Measurements from ENCODE around the gene ERCC6L2.

Gene ERCC6L2

GRCh38 chr9:95870352-95870751 lies 5.1 kb upstream of the ERCC6L2 start:
- DNase-seq (ENCODE audit: low read depth), result no peak

DNA sequence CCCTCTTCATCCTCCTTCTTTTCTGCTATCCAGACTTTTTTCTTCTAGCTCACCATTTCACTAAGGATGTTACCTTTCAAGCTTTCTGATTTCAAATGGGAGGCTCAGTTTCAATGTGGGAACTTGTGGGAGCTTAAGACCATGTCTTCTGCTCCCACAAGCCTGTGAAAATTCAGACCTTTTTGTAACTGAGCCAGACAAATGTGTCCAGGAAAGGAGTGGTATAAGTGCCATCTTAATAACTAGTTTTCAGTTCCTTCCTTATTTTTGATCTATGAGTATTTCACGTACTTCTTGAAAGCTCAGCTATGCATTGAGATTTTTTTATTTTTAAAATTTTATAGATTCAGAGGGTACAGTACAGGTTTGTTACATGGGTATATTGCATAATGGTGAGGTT lies 4.6 kb upstream of the ERCC6L2 start:
- DNase-seq (ENCODE audit: low read depth), result no peak

DNA sequence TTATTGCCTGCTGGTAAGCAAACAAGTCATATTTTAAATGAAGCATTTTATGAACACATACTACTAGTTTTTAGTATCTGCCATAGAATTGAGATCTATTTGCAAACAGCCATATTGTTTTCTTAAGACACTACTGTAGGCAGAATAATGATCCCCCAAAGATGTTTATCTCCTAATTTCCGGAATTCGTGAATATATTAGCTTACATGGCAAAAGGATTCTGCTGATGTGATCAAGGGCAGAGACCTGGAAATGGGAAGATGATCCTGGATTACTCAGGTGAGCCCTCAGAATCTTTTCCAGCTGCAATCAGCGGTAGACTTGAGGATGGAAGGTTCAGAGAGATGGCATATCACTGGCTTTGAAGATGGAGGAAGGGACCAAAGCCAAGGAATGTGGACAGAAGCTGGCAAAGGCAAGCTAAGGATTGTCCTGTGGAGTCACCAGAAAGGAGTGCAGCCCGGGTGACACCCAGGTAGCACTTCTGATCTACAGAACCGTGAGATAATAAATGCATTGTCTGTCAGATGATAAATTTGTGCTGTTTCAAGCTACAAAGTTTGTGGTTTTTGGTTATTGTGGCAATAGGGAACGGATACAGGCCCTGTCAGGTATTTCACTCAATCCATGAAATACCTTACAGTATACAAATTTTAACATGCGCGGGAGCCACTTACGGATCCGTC lies 1.0 kb upstream of the ERCC6L2 start:
- DNase-seq (ENCODE audit: low read depth), result no peak

DNA sequence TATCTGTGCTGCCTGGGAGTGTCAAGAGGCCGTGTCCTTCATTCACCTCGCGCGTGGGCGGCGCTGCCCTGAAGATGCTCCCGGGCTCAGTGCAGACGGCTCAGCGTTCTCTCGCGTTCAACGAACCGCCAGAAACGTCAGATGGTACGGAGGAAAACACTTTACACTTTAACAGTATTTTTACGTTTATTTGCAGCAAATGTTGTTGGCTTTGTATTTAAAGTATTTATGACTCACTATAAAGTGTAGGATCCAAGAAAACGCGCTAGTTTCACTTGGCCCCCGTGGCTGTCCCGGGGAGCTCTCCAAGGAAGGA lies 544 bp upstream of the ERCC6L2 start:
- DNase-seq (ENCODE audit: low read depth), result no peak

GRCh38 chr9:95876138-95876444 lies 600 bp downstream of the ERCC6L2 start:
- no peak for DNase-seq (ENCODE audit: low read depth)

DNA sequence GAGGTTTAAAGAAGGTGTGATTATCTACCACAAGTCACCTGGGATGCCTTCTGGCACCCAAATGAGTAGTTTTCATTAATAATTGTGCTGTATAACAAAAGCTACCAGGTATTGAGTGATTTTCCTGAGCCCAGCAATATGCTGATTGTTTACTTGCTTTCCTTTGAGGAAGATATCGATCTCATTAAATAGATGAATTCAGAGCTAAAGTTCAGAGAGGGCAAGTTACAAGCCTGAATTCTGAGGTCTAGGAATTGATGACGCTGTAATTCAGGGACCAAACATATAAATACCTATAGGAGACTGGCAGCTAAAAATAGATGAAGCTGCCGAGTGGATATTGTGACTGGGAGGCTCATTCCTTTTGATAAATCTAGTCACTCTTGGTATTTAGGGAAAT lies 1.1 kb downstream of the ERCC6L2 start:
- no peak for DNase-seq (ENCODE audit: low read depth)

DNA sequence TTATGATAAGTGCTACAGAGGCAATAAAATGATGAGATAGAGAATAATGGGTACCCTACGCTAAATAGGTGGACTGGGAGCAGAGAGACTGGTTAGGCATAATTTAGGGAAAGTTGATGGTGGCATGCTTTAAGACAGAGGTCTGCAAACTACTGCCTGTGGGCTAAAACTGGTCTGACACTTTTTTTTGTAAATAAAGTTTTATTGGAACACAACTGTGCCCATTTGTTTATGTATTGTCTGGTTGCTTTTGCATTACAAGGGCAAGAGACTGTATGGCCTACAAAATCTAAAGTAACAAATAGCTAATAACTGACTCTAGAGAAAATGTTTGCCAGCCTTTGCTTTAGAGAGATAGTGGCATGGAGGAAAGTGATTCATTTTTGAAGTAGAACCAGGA lies 2.5 kb downstream of the ERCC6L2 start:
- DNase-seq (ENCODE audit: low read depth), result no peak

GRCh38 chr9:95879591-95879990 lies 4.1 kb downstream of the ERCC6L2 start:
- DNase-seq (ENCODE audit: low read depth), result no peak

- DNase-seq (ENCODE audit: low read depth), result peak; percentile 55
Measured at GRCh38 chr9:95880021-95880690, 4.7 kb downstream of the ERCC6L2 start.

DNA sequence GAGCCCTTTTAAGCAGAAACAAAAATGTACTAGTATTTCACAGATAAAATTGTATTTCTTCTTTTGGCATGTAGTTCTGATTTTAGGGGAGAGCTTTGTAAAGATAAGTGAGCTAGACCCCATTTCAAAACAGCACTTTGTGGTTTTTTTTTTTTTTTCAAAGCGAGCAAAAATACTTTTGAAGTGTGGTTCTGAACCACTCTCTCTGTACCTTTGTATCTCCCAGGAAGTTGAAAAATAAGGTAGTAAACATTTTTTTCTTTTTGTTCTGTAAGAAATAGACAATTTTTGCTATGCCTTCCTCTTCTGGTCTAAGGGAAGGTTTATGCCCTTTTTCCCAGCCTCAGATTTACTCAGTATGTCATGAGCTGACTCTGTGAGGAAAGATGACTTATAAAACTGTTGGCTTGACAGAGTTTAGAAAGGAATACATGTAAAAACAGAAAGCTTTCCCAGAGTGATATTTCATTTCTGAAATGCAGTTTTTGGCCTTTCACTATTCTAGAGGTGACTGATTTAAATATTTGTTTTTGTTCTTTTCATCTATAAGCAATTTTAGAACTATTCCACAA lies 12.5 kb downstream of the ERCC6L2 start:
- DNase-seq (ENCODE audit: low read depth), result no peak

DNA sequence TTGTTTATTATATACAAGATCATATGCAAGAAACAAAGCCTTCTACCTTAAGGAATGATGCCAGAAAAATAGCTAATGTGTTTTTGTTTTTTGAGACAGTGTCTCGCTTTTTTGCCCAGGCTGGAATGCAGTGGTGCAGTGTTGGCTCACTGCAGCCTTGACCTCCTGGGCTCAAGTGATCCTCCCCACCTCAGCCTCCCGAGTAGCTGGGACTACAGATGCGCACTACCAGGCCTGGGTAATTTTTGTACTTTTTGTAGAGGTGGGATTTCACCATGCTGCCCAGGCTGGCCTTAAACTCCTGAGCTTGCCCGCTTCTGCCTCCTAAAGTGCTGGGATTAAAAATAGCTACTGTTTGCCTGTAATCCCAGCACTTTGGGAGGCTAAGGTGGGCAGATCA lies 15.1 kb downstream of the ERCC6L2 start:
- DNase-seq (ENCODE audit: low read depth), result no peak

DNA sequence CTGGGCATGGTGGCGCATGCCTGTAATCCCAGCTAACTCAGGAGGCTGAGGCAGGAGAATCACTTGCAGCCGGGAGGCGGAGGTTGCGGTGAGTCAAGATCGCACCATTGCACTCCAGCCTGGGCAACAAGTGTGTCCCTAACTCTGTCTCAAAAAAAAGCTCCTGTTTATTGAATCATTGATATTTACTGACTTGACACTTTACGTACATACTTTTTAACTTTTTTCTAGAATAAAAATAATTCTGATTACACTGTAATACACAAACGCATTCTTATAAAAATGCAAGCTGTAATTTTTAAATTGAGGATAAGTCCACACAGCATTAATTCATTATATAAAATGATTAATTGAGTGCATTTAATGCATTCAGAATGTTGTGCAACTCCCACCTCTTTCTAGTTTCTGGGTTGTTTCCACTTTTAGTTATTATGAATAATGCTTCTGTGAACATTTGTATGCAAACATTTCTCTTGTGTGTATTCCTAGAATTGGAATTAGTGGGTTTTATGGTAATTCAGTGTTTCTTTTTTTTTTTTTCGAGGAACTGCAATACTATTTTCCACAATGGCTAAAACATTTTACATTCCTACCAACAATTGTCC lies 15.7 kb downstream of the ERCC6L2 start:
- DNase-seq (ENCODE audit: low read depth), result no peak

- DNase-seq (ENCODE audit: low read depth), result no peak
Measured at GRCh38 chr9:95892690-95893089, 17.2 kb downstream of the ERCC6L2 start.

GRCh38 chr9:95896580-95896979 lies 21.1 kb downstream of the ERCC6L2 start:
- no peak for DNase-seq (ENCODE audit: low read depth)

- DNase-seq (ENCODE audit: low read depth), result no peak
Measured at GRCh38 chr9:95901506-95901905, 26.0 kb downstream of the ERCC6L2 start.

- DNase-seq (ENCODE audit: low read depth), result no peak
Measured at GRCh38 chr9:95903398-95903797, 27.9 kb downstream of the ERCC6L2 start.

DNA sequence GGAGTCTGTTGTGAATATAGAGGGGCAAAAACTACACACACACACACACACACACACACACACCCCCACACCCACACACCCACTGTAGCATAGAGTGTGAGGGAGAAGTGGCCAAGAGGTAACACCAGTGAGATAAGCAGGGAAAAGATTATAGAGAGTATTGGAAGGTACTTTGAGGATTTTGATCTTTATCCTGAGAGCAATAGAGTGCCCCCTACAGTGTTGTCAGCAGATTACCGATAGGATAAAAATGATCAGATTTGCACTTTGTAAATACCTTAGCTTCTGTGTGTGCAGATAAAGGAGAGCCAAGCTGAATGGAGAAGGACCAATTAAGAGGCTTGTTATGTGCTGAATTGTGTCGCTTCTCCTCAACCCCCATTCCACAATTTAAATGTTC lies 32.3 kb downstream of the ERCC6L2 start:
- DNase-seq (ENCODE audit: low read depth), result no peak

DNA sequence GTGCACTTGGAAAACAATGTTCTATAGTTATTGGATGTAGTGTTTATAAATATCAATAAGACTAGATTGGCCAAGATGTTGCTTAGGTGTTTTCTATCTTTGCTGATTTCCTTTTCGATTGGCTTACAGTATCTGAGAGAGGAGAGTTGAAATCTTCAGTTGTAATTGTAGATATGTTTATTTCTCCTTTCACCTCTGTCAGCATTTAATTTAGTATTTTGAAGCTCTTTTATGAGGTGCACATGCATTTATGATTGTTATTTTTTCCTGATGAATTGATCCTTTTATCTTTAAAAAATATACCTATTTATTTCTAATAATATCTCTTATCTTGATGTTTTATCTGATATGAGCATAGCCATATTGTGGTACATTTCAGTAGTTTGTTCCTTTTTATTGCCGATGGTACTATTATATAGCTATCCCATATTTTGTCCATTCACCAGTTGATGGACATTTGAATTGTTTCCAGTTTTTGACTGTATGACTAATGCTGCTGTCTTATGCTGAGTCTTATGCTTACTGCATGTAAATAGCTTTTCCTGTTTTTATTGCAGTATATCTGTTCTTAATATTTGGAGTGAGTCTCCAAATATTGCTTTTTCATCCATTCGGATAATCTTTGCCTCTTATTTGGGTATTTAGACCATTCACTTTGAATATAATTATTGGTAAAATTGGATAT lies 34.7 kb downstream of the ERCC6L2 start:
- no peak for DNase-seq (ENCODE audit: low read depth)

GRCh38 chr9:95910770-95911340 lies 35.4 kb downstream of the ERCC6L2 start:
- no peak for DNase-seq (ENCODE audit: low read depth)

GRCh38 chr9:95912773-95913172 lies 37.3 kb downstream of the ERCC6L2 start:
- DNase-seq (ENCODE audit: low read depth), result no peak

DNA sequence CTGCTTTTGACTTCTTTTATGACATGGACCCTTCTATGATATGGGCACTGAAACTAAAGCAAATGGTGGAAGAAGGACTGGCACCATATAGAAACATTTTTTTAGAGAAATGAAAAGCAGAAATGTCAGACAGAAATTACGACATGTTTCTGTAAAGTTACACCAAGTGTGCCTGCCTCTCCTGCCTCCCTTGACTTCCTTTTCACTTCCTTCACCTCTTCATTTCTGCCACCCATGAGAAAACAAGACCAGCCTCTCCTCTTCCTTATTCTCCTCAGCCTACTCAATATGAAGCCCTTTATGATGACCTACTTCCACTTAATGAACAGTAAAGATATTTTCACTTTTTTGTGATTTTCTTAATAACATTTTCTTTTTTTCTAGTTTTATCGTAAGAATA lies 44.5 kb downstream of the ERCC6L2 start:
- DNase-seq (ENCODE audit: low read depth), result no peak

DNA sequence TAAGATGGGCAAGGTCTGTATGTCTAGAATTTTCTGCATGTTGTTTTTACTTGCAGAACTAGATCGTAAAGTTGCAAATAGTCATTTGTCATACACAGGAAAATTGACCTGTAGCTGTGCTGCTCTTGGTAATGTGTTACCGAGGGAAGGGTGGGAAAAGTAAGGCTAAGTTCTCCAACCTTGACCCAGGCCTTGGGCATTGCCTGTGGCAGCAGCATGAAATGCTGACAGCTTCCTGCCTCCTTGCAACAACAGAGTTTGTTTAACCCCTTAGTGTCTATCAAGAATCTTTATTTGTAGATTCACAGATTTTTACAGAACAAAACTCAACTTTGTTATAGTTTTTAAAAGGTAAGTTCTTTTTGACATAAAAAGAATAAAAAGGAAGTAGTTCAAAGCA lies 48.3 kb downstream of the ERCC6L2 start:
- DNase-seq (ENCODE audit: low read depth), result no peak

GRCh38 chr9:95924987-95925386 lies 49.5 kb downstream of the ERCC6L2 start:
- DNase-seq (ENCODE audit: low read depth), result no peak
